ENCODE results near the gene CCDC6.
A peak's percentile ranks its signal among the peaks of the same experiment; 100 is the strongest.

Gene CCDC6

DNA sequence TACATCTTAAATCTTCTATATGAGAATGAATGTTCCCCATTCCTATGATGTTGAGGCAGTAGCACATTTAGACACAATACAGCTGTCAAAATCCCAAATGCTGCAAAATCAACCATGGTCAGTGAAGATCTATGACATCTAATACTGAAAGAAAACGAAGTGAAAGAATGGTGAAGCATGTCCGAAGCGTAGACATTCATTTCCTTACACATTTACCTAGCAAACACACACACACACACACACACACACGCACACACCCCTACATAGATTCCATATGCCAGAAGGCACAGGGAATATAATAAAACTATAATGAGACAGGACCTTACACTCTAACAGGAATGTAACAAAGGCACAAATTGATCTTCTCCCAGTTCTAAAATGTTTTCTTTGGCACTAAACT, 32.5 kb downstream of the CCDC6 start:
- Histone ChIP-seq H3K9ac (ENCODE audit: low read length) (no peak overlapping the region), H2AFZ (ENCODE audit: low read depth, low read length, severe bottlenecking) (no peak overlapping the region), H3K27me3 (ENCODE audit: low read length) (no peaks in the 10 kb centered on the region), H3K27ac (ENCODE audit: low read depth, low read length) (no peak overlapping the region), H3K9me3 (ENCODE audit: insufficient read depth, low read length) (no peaks in the 10 kb centered on the region), H3K9me2 (replicated peaks; ENCODE audit: insufficient read depth, low read length) (no peaks in the 10 kb centered on the region), H3K4me3 (ENCODE audit: insufficient read depth, low read length, poor library complexity, severe bottlenecking) (no peak overlapping the region), H3F3A (ENCODE audit: insufficient read depth) (0 out of 2 replicates have a peak, but pooled peaks cover 8% of the 10 kb centered on the region), H4K20me1 (ENCODE audit: low read depth, low read length) (peaks cover 11% of the 10 kb centered on the region; the same call in 1 of the 2 replicates), H3K79me2 (ENCODE audit: insufficient read depth, low read length) (peaks cover 99% of the 10 kb centered on the region), H3K4me2 (ENCODE audit: low read depth, low read length, poor library complexity, severe bottlenecking) (peak overlapping the region; percentile 23), H3K36me3 (ENCODE audit: low read length) (no peaks in the 10 kb centered on the region)
- no peak for TF ChIP-seq EZH2phosphoT487 (conservative IDR thresholded peaks at IDR 0.05; ENCODE audit: low read length)
- TF ChIP-seq, protein P1, sequence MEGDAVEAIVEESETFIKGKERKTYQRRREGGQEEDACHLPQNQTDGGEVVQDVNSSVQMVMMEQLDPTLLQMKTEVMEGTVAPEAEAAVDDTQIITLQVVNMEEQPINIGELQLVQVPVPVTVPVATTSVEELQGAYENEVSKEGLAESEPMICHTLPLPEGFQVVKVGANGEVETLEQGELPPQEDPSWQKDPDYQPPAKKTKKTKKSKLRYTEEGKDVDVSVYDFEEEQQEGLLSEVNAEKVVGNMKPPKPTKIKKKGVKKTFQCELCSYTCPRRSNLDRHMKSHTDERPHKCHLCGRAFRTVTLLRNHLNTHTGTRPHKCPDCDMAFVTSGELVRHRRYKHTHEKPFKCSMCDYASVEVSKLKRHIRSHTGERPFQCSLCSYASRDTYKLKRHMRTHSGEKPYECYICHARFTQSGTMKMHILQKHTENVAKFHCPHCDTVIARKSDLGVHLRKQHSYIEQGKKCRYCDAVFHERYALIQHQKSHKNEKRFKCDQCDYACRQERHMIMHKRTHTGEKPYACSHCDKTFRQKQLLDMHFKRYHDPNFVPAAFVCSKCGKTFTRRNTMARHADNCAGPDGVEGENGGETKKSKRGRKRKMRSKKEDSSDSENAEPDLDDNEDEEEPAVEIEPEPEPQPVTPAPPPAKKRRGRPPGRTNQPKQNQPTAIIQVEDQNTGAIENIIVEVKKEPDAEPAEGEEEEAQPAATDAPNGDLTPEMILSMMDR (IDR thresholded peaks at IDR 0.05; ENCODE audit: insufficient read depth, low read length, poor library complexity, severe bottlenecking): no peak

DNA sequence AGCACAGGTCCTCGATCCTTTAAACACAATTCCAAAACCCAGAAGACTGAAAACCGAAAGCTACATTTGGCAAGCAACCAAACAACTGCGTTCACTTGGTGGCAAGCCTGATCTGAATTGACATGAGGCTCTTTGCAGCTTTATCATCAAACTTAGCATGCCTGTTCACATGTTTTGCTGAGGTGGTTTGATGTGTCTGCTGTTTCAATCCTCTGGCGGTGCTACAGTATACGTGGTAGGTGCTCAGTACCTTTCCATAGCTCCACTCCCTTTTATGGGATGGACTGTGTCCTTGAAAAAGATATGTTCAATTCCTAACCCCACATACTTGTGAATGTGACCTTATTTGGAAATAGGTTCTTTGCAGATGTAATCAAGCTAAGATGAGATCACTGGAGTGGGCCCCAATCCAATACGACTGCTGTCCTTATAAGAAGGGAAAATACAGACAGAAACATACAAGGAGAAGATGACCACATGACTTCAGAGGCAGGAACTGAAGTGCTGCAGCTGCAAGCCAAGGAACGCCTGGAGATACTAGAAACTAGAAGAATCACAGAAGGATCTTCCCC, 33.4 kb downstream of the CCDC6 start:
- Histone ChIP-seq H2AFZ (ENCODE audit: low read depth, low read length, severe bottlenecking) (no peak overlapping the region), H4K20me1 (ENCODE audit: low read depth, low read length) (peaks cover 5% of the 10 kb centered on the region; the same call in 1 of the 2 replicates), H3K27ac (ENCODE audit: low read depth, low read length) (no peak overlapping the region), H3K36me3 (ENCODE audit: low read length) (no peaks in the 10 kb centered on the region), H3K4me3 (ENCODE audit: insufficient read depth, low read length, poor library complexity, severe bottlenecking) (no peak overlapping the region), H3F3A (ENCODE audit: insufficient read depth) (0 out of 2 replicates have a peak, but pooled peaks cover 8% of the 10 kb centered on the region), H3K27me3 (ENCODE audit: low read length) (no peaks in the 10 kb centered on the region), H3K79me2 (ENCODE audit: insufficient read depth, low read length) (peaks cover 99% of the 10 kb centered on the region), H3K9me2 (replicated peaks; ENCODE audit: insufficient read depth, low read length) (no peaks in the 10 kb centered on the region), H3K9ac (ENCODE audit: low read length) (no peak overlapping the region), H3K4me2 (ENCODE audit: low read depth, low read length, poor library complexity, severe bottlenecking) (no peak overlapping the region), H3K9me3 (ENCODE audit: insufficient read depth, low read length) (no peaks in the 10 kb centered on the region)
- TF ChIP-seq, protein P1 (IDR thresholded peaks at IDR 0.05; ENCODE audit: insufficient read depth, low read length, poor library complexity, severe bottlenecking): no peak
- TF ChIP-seq EZH2phosphoT487 (conservative IDR thresholded peaks at IDR 0.05; ENCODE audit: low read length): no peak

DNA sequence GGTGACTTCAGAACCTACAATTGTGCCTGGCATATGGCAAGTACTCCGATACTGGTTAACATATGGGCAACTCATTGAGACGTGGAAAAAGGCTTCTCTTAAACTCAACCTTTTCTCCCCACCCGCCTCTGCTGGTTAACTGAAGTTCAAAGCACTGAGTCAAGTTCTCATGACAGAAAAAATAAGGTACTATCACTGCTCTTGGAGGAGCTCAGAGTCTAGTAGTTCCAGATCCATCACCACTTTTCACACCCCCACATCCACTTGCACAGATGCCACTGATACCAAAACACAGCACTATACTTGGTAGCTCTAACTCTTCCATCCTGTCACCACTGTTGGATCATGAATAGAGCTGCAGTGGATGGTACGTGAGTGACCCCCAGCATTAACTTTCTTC, 36.2 kb downstream of the CCDC6 start:
- Histone ChIP-seq H3K9me3 (ENCODE audit: insufficient read depth, low read length) (no peaks in the 10 kb centered on the region), H3K36me3 (ENCODE audit: low read length) (no peaks in the 10 kb centered on the region), H3K27me3 (ENCODE audit: low read length) (no peaks in the 10 kb centered on the region), H3K79me2 (ENCODE audit: insufficient read depth, low read length) (peaks cover 99% of the 10 kb centered on the region), H3K9ac (ENCODE audit: low read length) (no peak overlapping the region), H4K20me1 (ENCODE audit: low read depth, low read length) (peaks cover 10% of the 10 kb centered on the region; the same call in 1 of the 2 replicates), H3F3A (ENCODE audit: insufficient read depth) (no peaks in the 10 kb centered on the region), H3K4me3 (ENCODE audit: insufficient read depth, low read length, poor library complexity, severe bottlenecking) (no peak overlapping the region), H2AFZ (ENCODE audit: low read depth, low read length, severe bottlenecking) (no peak overlapping the region), H3K4me2 (ENCODE audit: low read depth, low read length, poor library complexity, severe bottlenecking) (no peak overlapping the region), H3K9me2 (replicated peaks; ENCODE audit: insufficient read depth, low read length) (no peaks in the 10 kb centered on the region), H3K27ac (ENCODE audit: low read depth, low read length) (no peak overlapping the region)
- no peak for TF ChIP-seq EZH2phosphoT487 (conservative IDR thresholded peaks at IDR 0.05; ENCODE audit: low read length)
- TF ChIP-seq, protein P1 (IDR thresholded peaks at IDR 0.05; ENCODE audit: insufficient read depth, low read length, poor library complexity, severe bottlenecking): no peak
